ENCODE measurements around the gene FBXW8.

FBXW8 gene

DNA sequence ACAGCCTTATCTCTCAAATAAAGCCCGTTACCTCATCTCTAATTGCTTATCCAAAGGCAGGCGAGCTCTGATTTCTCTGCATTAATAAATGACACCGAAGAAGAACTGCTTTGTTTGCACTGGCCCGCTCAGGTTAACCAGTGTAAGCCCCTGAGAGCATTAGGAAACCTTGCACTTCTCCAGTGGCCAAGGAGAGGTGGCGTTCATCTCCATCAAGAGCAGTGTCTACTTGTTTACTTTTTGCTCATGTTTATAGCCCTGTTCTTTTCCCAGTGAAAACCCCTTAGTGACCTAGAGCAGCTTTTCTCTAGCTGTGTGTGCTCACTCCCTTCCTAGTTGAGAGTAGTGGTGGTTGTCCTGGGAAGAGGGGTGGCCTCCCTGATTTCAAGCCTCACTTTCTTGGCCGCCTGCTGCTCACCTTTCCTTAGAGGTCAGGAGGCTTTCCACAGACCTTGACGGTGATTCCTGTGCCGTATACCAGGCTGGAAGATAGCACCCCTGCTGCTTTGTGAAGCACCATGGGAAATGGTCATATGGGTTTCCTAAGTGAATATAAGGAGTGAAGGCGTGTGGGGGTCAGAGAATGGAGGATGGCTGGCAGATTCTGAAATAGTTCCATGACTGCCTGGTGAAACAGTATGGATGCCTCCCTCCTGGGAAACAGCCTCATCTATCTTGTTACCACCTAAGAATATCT is 16.6 kb downstream of the FBXW8 start:
- Mint-ChIP-seq H3K4me3 (no peak overlapping the region), H3K36me3 (peaks cover 24% of the 10 kb centered on the region), H3K4me1 (ENCODE audit: low read depth) (peaks cover 59% of the 10 kb centered on the region), H3K27ac (no peak overlapping the region), H3K9me3 (ENCODE audit: low read depth) (no peaks in the 10 kb centered on the region), H3K27me3 (no peaks in the 10 kb centered on the region)

DNA sequence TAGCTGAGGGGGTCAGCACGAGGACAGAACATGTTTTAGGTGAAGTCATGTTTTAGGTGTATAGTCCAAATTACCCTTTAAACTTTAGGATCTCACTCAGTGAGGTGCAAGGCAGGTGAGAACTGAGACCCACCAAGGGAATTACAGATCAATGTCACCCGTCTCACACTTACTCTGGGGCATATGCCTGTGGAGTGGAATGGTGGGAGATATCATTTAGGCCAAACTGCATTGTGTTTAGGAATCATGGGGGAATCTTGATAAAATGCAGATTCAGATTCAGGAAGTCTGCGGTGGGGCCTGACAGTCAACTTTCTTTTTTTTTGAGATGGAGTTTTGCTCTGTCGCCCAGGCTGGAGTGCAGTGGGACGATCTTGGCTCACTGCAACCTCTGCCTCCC is 17.8 kb downstream of the FBXW8 start:
- no peak overlapping the region for H3K27ac Mint-ChIP-seq
- H3K4me1 Mint-ChIP-seq (ENCODE audit: low read depth), result peaks cover 53% of the 10 kb centered on the region
- peaks cover 24% of the 10 kb centered on the region for H3K36me3 Mint-ChIP-seq
- no peaks in the 10 kb centered on the region for H3K9me3 Mint-ChIP-seq (ENCODE audit: low read depth)
- H3K27me3 Mint-ChIP-seq, result no peaks in the 10 kb centered on the region
- H3K4me3 Mint-ChIP-seq, result no peak overlapping the region

DNA sequence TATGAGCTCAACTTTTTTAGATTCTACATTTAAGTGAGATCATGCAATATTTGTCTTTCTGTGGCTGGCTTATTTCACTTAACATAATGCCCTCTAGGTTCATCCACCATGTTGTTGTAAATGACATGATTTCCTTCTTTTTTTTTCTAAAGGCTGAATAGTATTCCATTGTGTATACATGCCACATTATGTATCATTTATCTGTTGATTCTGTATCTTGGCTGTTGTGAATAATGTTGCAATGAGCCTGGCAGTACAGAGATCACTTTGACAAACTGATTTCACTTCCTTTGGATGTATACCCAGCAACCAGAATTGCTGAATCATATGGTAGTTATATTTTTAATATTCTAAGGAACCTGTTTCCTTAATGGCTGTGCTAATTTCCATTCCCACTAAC is 19.1 kb downstream of the FBXW8 start:
- Mint-ChIP-seq H3K9me3 (ENCODE audit: low read depth) (no peaks in the 10 kb centered on the region), H3K4me1 (ENCODE audit: low read depth) (peaks cover 44% of the 10 kb centered on the region), H3K27ac (no peak overlapping the region), H3K4me3 (no peak overlapping the region), H3K36me3 (peaks cover 29% of the 10 kb centered on the region), H3K27me3 (no peaks in the 10 kb centered on the region)

DNA sequence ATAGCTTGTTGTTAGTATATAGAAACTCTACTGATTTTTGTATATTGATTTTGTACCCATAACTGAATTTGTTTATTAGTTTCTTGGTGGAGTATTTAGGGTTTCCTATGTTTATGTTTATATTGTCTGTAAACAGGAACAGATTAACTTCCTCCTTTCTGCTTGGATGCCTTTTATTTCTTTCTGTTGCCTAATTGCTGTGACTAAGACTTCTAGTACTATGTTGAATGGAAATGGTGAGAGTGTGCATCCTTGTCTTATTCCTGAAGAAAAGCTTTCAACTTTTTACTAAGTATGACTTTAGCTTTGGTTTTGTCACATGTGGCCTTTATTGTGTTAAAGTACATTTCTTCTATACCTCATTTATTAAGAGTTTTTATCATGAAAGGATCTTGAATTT is 20.9 kb downstream of the FBXW8 start:
- Mint-ChIP-seq H3K9me3 (ENCODE audit: low read depth) (no peaks in the 10 kb centered on the region), H3K27me3 (no peaks in the 10 kb centered on the region), H3K36me3 (peaks cover 36% of the 10 kb centered on the region), H3K27ac (no peak overlapping the region), H3K4me3 (no peak overlapping the region), H3K4me1 (ENCODE audit: low read depth) (peaks cover 27% of the 10 kb centered on the region)

DNA sequence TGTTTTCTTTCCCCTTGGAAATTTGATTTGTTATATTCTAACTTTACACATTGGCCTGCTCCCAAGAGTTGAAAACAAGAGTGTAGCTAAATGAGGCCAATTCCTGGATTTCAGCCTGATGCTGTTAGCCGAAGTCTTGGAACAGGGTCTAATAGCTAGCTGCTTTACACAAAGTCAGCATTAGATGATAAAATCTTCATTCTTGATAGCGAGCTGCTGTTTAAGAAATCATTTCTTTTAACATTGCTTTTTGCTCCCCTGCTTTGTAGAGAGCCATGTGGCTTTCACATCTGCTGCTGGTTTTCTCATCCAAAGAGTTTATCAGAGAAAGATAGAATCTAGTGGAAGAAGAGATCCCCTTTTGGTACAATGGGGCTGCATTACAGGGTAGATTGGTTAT is 22.3 kb downstream of the FBXW8 start:
- H3K9me3 Mint-ChIP-seq (ENCODE audit: low read depth), result no peaks in the 10 kb centered on the region

DNA sequence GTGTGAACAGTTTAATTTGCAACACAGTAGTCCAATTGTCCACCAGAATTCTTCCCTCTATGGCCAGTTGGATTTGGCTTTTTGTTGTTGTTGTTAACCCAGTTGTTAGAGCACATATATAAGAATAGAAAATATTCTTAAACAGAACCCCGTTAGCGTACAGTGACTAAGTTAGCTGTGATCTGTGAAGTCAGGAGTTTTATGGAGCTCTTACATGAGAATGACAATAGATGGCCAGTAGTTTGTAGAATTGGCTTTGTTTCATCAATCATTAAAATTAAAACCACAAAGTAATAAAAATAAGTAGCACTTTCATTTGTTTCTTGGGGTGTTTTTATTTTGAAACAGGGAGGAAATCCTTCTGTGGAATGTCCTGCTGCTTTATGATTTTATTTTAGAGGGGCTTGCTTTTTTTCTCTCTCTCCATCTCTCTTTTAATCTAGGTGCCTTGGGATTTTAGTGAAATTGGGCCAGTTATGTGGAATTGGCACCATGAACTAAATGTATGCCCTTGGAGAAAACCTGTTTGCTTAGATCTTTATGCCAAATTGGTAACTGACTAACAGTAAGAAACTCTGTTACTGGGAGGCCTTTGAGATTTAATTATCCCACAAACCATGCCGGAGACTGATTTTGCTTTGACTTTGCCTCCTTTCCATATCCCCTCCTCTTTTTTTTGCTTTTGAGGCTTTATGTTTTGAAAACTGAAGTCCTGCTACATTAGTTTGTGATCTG is 22.9 kb downstream of the FBXW8 start:
- H3K4me3 Mint-ChIP-seq, result no peak overlapping the region
- H3K4me1 Mint-ChIP-seq (ENCODE audit: low read depth), result peaks cover 15% of the 10 kb centered on the region
- peaks cover 32% of the 10 kb centered on the region for H3K36me3 Mint-ChIP-seq
- H3K27ac Mint-ChIP-seq, result no peak overlapping the region
- H3K27me3 Mint-ChIP-seq, result no peaks in the 10 kb centered on the region
- H3K9me3 Mint-ChIP-seq (ENCODE audit: low read depth), result no peaks in the 10 kb centered on the region

More for the DNA sequence above, 22.3 kb downstream of the FBXW8 start:
- H3K27ac Mint-ChIP-seq, result no peak overlapping the region
- H3K4me1 Mint-ChIP-seq (ENCODE audit: low read depth), result peaks cover 17% of the 10 kb centered on the region
- H3K36me3 Mint-ChIP-seq, result peaks cover 37% of the 10 kb centered on the region
- no peak overlapping the region for H3K4me3 Mint-ChIP-seq
- H3K27me3 Mint-ChIP-seq, result no peaks in the 10 kb centered on the region

DNA sequence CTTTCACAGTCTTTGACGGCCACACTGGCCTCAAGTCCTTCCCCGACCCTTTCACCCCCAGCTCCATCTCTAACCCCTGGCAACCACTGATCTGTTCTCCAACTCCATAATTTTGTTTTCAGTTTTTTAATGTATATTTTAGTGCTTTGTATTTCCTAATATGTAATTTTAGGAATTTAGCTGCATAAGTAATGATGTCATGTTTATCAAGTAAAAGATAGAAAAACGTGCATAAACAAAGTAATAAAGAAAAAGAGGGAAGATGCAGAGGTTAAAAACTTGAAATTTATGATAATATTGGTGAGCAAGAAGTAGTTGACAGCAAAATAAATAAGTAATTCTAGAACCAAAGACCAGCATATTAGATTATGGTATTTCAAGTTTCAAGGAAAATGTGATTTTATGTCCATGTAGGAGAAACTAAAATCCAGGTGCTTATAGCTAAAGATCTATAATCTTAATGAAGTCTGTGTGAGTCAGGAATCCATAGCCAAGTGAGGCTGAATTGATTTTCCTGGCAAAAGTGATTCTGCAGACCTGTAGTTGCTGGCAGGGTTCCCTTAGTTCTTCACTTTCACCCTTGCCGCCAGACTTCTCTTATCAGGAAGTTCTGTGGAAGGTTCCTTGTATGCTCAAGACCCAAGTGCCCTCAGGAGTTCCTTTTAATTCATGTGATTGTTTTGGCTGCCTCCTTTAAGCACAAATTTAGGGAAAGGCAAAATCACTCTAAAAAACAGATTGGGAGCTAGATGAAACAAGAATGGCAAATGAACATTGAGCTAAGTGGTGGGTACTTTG is 24.4 kb downstream of the FBXW8 start:
- Mint-ChIP-seq H3K4me3 (no peak overlapping the region), H3K9me3 (ENCODE audit: low read depth) (no peaks in the 10 kb centered on the region), H3K27ac (no peak overlapping the region), H3K27me3 (no peaks in the 10 kb centered on the region), H3K4me1 (ENCODE audit: low read depth) (peaks cover 12% of the 10 kb centered on the region), H3K36me3 (peaks cover 26% of the 10 kb centered on the region)

DNA sequence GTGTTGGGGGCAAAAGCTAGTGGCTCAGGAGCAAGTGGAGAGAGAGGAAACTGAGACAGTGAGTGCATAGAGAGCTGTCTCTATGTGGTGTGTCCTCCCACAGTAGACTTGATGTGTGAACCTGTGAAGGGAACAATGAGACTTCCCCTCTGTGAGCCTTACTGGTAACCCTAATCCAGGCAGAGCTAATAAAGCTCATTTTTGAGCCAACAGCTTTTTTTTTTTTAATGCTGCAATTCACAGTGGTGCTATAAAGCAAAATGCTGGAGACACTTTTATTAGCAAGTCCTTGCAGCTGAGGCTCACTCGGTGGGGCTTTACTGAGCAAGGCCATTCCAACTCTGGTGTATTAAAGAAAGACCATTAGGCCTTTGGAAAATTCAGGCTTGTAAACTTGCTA is 26.9 kb downstream of the FBXW8 start:
- H3K27ac Mint-ChIP-seq, result no peak overlapping the region

DNA sequence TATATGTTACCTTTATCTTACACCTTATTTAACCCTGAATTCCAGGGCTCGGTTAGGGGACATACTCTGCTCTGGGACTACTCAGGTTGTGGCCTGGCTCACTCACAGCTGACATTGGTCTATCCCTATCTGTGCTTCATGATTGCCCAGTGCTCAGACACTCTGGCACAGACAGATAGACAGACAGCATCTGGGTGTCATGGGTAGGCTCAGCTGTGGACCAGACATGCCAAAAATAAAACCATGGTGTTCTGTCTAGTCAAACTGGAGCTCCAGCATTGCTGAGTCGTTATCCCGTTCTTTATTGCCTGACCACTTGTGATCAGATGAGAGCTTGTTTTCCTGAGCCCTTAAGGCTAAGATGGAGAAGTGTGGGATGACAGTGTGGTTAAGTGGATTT is 29.0 kb downstream of the FBXW8 start:
- H3K36me3 Mint-ChIP-seq, result peaks cover 31% of the 10 kb centered on the region
- no peaks in the 10 kb centered on the region for H3K9me3 Mint-ChIP-seq (ENCODE audit: low read depth)
- H3K4me3 Mint-ChIP-seq, result no peak overlapping the region
- H3K27me3 Mint-ChIP-seq, result no peaks in the 10 kb centered on the region
- H3K4me1 Mint-ChIP-seq (ENCODE audit: low read depth), result no peaks in the 10 kb centered on the region
- H3K27ac Mint-ChIP-seq, result no peak overlapping the region

More for the DNA sequence above, 26.9 kb downstream of the FBXW8 start:
- H3K4me1 Mint-ChIP-seq (ENCODE audit: low read depth), result peaks cover 2% of the 10 kb centered on the region
- peaks cover 28% of the 10 kb centered on the region for H3K36me3 Mint-ChIP-seq
- H3K4me3 Mint-ChIP-seq, result no peak overlapping the region
- no peaks in the 10 kb centered on the region for H3K9me3 Mint-ChIP-seq (ENCODE audit: low read depth)
- H3K27me3 Mint-ChIP-seq, result no peaks in the 10 kb centered on the region

DNA sequence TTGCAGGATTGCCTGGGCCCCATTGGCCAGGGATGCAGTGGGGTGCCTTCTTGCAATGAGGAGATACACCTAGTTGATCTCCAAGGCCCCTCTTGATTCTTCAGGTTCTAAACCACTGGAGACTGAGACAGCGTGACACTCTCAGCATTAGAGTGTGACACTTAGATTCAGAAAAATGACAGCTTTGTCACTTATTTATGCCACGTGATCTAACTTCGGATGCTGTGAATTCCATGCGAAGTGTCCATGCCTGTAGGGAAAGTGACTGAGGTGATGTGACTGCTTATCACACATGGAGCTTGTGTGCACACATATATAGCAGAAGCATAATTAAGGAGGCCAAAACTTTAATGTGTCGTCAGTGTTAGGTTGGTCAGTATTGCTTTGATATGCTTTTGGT is 30.4 kb downstream of the FBXW8 start:
- H3K36me3 Mint-ChIP-seq, result peaks cover 33% of the 10 kb centered on the region
- no peaks in the 10 kb centered on the region for H3K27me3 Mint-ChIP-seq
- H3K4me3 Mint-ChIP-seq, result no peak overlapping the region
- no peaks in the 10 kb centered on the region for H3K9me3 Mint-ChIP-seq (ENCODE audit: low read depth)
- H3K4me1 Mint-ChIP-seq (ENCODE audit: low read depth), result no peaks in the 10 kb centered on the region
- no peak overlapping the region for H3K27ac Mint-ChIP-seq

DNA sequence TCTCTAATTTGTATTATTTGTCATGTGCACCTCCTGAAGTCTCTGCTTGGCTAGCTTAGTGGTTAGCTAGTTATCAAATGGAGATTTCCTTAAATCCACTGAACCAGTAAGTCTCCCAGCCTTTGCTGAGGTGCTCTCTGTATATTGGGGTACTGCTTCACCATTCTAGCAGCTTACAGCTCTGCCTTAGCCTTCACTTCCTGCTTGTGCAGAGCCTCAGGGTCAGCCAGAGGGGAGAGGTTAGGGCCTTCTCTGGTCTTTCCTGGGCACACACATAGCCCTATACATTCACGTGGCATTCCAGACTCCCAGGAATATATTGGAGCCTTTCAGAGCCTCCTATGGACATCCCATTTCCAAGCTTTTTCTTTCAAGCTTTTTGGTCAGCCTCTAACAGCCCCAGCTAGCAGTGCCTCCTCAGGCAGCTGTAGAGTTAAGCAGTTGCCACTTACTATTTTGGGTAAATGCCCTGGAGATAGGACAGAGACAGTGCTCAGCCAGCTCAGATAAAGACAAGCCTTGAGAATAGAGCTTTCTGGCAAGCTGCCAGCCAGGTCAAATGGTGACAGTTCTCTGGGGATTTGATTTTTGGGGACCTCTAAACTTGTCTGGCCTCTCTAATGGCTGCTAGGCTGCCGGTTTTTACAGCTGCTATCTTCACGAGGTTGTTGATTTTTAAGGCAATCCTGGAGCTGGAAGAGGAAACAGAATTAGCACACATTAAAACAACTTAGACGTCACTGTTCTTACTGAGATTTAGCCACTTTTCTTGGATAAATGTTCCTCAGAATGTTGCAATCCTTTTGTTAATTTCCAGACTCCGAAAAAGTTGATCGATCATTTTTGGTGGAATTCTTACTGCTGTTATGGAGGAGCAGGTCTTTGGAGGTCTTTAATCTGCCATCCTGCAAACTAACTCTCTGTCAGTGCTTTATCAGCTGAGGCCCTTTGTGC is 32.9 kb downstream of the FBXW8 start:
- Mint-ChIP-seq H3K4me3 (no peak overlapping the region), H3K27me3 (no peaks in the 10 kb centered on the region), H3K36me3 (peaks cover 31% of the 10 kb centered on the region), H3K4me1 (ENCODE audit: low read depth) (no peaks in the 10 kb centered on the region), H3K27ac (no peak overlapping the region), H3K9me3 (ENCODE audit: low read depth) (no peaks in the 10 kb centered on the region)

DNA sequence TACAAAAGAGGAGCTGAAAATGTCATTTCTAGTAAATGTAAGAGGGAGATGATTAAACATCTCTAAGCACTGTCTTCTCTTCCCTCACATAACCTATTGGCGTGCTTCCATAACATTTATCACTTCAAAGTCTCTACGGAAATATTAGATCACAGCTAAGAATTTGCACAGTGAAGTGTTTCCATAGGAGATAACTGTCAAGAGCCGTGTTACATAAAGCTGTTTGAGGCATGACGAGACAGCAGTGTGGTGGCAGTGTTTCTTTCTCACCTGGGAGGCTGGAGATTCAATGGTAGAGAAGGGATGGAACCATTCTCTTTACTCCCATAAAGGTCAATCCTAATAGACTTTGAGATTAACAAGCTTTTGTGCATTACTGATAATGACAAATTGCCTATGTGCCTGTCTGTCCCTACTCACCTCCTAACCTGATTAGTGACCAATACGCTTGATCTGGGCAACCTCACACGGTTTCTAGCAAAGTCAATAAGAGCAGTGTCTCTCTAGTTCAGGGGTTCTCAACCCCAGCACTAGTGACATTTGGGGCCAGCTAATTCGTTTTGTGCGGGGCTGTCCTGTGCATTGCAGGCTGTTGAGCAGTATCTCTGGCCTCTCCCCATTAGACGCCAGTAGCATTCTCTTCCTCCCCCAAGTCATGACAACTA is 35.3 kb downstream of the FBXW8 start:
- Mint-ChIP-seq H3K4me3 (no peak overlapping the region), H3K4me1 (ENCODE audit: low read depth) (no peaks in the 10 kb centered on the region), H3K9me3 (ENCODE audit: low read depth) (no peaks in the 10 kb centered on the region), H3K27ac (no peak overlapping the region), H3K36me3 (peaks cover 40% of the 10 kb centered on the region), H3K27me3 (no peaks in the 10 kb centered on the region)

DNA sequence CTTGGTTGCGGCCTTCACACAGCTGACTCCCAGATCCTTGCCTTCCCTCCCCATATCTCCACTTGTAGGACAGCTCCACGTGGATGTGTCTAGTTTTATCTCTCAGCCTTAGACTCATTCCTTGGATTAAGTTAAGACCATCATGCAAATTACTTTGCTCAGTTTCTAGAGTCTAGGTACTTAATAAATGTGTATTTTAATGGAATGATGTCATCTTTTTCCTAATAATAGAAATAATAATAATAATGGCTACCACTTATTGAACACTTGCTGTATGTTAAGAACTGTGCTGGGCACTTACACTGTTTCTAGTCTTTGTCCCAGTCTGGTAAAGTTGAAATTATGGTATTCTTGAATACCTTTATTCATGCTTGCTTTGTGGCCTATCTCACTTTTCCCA is 37.5 kb downstream of the FBXW8 start:
- Mint-ChIP-seq H3K9me3 (ENCODE audit: low read depth) (no peaks in the 10 kb centered on the region), H3K36me3 (peaks cover 33% of the 10 kb centered on the region), H3K27me3 (no peaks in the 10 kb centered on the region), H3K4me1 (ENCODE audit: low read depth) (no peaks in the 10 kb centered on the region), H3K27ac (no peak overlapping the region), H3K4me3 (no peak overlapping the region)
